ENCODE measurements around the gene TPCN2. TPM values are rescaled to one million over a fixed set of nuclear protein-coding genes. Genes with fewer than 3 reads are reported as not detected.

The TPCN2 gene
- total and polyA plus RNA-seq, 12 donors: 3.4 to 19.2 (median 7.8) TPM

DNA sequence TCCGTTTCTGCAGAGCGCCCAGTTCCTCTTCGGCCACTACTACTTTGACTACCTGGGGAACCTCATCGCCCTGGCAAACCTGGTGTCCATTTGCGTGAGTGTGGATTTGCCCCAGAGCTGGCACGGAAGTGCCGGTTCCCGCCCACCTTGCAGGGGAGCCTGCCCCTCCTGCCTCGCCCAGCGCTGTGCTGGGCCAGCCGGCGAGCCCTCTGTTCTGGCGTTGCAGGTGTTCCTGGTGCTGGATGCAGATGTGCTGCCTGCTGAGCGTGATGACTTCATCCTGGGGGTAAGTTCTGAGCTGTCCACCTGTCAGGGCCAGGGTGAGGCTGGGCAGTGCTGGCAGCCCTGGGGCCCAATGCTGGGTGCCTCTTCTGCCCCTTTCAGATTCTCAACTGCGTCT lies 29.8 kb downstream of the TPCN2 start:
- H3K27ac ChIP-seq: no peak overlapping the region
- no peak overlapping the region for H3K4me3 ChIP-seq
- TF ChIP-seq, protein P1, sequence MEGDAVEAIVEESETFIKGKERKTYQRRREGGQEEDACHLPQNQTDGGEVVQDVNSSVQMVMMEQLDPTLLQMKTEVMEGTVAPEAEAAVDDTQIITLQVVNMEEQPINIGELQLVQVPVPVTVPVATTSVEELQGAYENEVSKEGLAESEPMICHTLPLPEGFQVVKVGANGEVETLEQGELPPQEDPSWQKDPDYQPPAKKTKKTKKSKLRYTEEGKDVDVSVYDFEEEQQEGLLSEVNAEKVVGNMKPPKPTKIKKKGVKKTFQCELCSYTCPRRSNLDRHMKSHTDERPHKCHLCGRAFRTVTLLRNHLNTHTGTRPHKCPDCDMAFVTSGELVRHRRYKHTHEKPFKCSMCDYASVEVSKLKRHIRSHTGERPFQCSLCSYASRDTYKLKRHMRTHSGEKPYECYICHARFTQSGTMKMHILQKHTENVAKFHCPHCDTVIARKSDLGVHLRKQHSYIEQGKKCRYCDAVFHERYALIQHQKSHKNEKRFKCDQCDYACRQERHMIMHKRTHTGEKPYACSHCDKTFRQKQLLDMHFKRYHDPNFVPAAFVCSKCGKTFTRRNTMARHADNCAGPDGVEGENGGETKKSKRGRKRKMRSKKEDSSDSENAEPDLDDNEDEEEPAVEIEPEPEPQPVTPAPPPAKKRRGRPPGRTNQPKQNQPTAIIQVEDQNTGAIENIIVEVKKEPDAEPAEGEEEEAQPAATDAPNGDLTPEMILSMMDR (IDR thresholded peaks at IDR 0.05): no peak
- H3K9me3 ChIP-seq: no peaks in the 10 kb centered on the region
- no peak for ATAC-seq
- 96% methylated on average over 15 of the region's 15 CpGs for WGBS, 2 donors
- peaks cover 0 to 33% (median 2%) of the 10 kb centered on the region in 9 donors for H3K4me1 ChIP-seq
- H3K36me3 ChIP-seq: peaks cover 0 to 77% (median 14%) of the 10 kb centered on the region in 9 donors
- intact Hi-C loops (cut with DNase I): no loop called here
- no peaks in the 10 kb centered on the region for H3K27me3 ChIP-seq
- DNase-seq: no peak

DNA sequence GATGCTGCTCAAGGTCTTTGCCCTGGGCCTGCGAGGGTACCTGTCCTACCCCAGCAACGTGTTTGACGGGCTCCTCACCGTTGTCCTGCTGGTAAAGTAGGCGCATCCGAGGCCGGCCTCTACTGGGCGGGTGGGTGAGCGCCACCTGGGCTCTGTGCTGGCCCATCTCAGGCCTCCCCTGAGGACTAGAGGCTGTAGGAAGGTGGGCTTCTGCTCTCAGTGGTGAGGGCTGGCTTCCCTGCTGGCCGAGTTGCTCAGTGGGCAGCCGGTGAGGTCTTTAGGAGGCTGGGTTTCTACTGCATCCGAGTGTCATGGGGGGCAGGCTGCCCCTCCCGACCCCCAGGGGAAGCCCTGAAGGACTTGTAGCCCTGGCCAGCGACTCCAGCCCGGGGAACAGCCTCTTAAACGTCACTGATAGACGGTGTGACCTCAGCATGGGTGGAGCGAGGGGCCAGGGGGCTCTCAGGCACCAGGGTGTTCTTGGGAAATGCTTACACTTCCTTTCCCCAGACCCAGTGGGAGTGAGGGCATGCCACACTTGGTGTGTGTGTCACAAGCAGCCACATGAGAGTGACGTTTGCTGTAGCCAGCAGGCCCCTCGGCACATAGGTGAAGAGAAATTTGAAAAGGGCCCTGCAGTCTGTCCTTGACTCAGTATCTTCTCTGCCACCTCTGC lies 30.3 kb downstream of the TPCN2 start:
- intact Hi-C loops (cut with DNase I): no loop called here
- H3K36me3 ChIP-seq: peaks cover 0 to 78% (median 14%) of the 10 kb centered on the region in 9 donors
- no peak for DNase-seq

DNA sequence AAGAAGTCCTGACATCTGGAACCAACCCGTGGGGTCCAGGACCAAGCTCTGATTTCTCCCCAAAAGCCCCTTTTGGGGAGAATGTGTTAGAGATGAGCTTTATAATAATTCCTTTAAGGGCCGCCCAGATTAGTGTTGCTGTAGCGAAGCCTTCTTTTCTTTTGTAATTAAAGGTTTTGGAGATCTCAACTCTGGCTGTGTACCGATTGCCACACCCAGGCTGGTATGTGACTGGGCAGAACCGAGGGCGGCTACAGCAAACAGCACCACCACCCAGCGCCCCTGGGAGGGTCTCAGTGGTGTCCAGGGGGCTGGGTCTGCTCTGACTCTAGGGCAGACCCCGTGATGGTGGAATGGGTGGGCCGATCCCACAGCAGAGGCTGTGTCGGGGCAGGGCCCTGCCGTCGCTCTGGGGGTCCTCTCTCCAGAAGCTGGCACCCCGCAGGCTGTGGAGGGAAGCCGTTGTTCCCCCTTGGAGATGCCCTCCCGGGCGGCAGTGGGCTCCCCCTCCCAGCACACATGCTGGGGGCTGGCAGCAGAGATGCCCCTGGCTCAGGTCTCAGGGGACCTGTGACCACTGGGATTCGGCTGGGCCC lies 31.0 kb downstream of the TPCN2 start:
- H3K4me3 ChIP-seq: no peak overlapping the region
- intact Hi-C loops (cut with DNase I): loop anchor here in 6 of 10 donors (10.0 kb wide), 6 partner anchors 145 to 475 kb away; partner anchors contain the start of genes IGHMBP2 (in 2 of the 6) and MRPL21 (in 2 of the 6)
- DNase-seq (no peak), ATAC-seq (no peak)
- TF ChIP-seq, protein P1 (IDR thresholded peaks at IDR 0.05): no peak
- peaks cover 0 to 81% (median 14%) of the 10 kb centered on the region in 9 donors for H3K36me3 ChIP-seq
- H3K27ac ChIP-seq: peak overlapping the region in 1 of 10 donors; percentile 44
- no peaks in the 10 kb centered on the region for H3K27me3 ChIP-seq
- WGBS, 2 donors: 88 to 89% methylated on average over 15 to 17 of the region's 17 CpGs
- H3K4me1 ChIP-seq: peaks cover 0 to 29% (median 0%) of the 10 kb centered on the region in 9 donors
- no peaks in the 10 kb centered on the region for H3K9me3 ChIP-seq

More for the DNA sequence above, 30.3 kb downstream of the TPCN2 start:
- 83 to 85% methylated on average over 20 of the region's 20 CpGs for WGBS, 2 donors
- ATAC-seq: no peak
- no peaks in the 10 kb centered on the region for H3K27me3 ChIP-seq
- peaks cover 0 to 33% (median 0%) of the 10 kb centered on the region in 9 donors for H3K4me1 ChIP-seq
- peak overlapping the region in 1 of 10 donors; percentile 36 for H3K27ac ChIP-seq
- no peak overlapping the region for H3K4me3 ChIP-seq
- TF ChIP-seq, protein P1 (IDR thresholded peaks at IDR 0.05): no peak
- H3K9me3 ChIP-seq: no peaks in the 10 kb centered on the region

DNA sequence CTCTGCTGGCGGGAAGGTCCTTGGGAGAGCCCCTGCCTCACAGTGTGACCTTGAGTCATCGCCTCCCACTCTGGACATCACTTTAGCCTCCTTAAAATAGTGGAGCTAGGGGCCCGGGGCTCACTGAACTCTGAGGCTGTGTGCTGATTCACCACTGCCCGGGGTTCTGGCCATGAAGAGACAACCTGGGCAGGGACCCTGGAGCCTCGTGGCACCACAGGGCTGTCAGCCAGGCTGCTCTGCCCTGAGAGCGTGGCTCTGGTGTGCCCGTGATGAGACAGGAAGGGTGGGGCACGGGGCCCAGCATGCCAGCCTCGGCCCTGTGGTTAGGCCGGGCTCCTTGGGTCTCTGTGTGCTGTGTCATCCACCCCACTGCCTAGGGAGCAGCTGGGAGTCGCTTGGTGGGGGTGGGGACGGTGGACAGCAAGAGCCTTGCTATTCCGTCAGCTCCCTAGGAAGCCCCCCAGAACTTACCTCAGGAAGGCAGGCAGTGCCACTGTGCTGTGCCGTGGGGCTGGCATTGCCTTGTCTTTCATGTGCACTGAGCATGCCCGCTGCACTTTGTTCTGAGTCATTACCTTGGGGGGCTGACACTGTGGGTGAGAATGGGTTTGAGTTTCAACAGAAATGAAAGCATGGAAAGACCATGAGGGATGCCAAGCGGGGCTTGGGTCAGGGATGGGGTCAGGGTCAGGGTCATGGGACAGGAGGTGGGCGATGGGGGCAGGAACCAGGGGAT lies 31.7 kb downstream of the TPCN2 start:
- H3K27ac ChIP-seq: peak overlapping the region in 1 of 10 donors; percentile 44
- peaks cover 0 to 25% (median 0%) of the 10 kb centered on the region in 9 donors for H3K4me1 ChIP-seq
- peak in 5 of 8 donors; percentile 12 to 35 (median 20) for ATAC-seq
- 87 to 89% methylated on average over 17 of the region's 17 CpGs for WGBS, 2 donors
- H3K9me3 ChIP-seq: no peaks in the 10 kb centered on the region
- no peaks in the 10 kb centered on the region for H3K27me3 ChIP-seq
- TF ChIP-seq, protein P1 (IDR thresholded peaks at IDR 0.05): no peak
- intact Hi-C loops (cut with DNase I): loop anchor here in 6 of 10 donors (10.0 kb wide), 6 partner anchors 146 to 476 kb away; partner anchors contain the start of genes IGHMBP2 (in 2 of the 6) and MRPL21 (in 2 of the 6)
- peaks cover 0 to 82% (median 14%) of the 10 kb centered on the region in 9 donors for H3K36me3 ChIP-seq
- DNase-seq: no peak
- no peak overlapping the region for H3K4me3 ChIP-seq

All from heart right ventricle (tissue), 16 donors.